Measurements from ENCODE around the gene TRAK1. TPM values are rescaled to one million over a fixed set of nuclear protein-coding genes. Genes with fewer than 3 reads are reported as not detected.

TRAK1 gene
- total and polyA plus RNA-seq, 2 donors (not counting 1 experiment from before 2014, with no cell fraction given): 71.3 to 129 TPM

GRCh38 chr3:42143440-42143839, 52.3 kb downstream of the TRAK1 start:
- ATAC-seq (ENCODE audit: low read depth): no peak

GRCh38 chr3:42144209-42144608, 53.1 kb downstream of the TRAK1 start:
- H3K4me3 ChIP-seq (ENCODE audit: control extremely low read depth in 1 of 5, extremely low read depth in 1 of 5, insufficient read depth in 1 of 5, low read depth in 2 of 5, low read length in 4 of 5): no peak overlapping the region
- H3K27me3 ChIP-seq (replicated peaks in 1 of 4; ENCODE audit: control extremely low read depth in 1 of 4, control insufficient read depth in 3 of 4, insufficient read depth in 4 of 4, low read length in 3 of 4): no peaks in the 10 kb centered on the region
- Mint-ChIP-seq H3K27ac (no peak overlapping the region), H3K9me3 (ENCODE audit: insufficient read depth) (no peaks in the 10 kb centered on the region), H3K4me3 (no peak overlapping the region), H3K4me1 (peaks cover 59% of the 10 kb centered on the region), H3K27me3 (no peaks in the 10 kb centered on the region)
- no peak overlapping the region for H3K9ac ChIP-seq (ENCODE audit: low read length)
- peaks cover 0 to 14% of the 10 kb centered on the region in 2 experiments for H3K36me3 ChIP-seq (replicated peaks in 1 of 2; ENCODE audit: control extremely low read depth in 1 of 2, control insufficient read depth in 1 of 2, extremely low read depth in 1 of 2, insufficient read depth in 2 of 2, low read length in 1 of 2)
- CTCF ChIA-PET: interaction anchor here (1.0 kb wide), 1 partner anchor 47 kb away, joined by 3 read pairs; no protein-coding TSS in a partner anchor
- H3K79me2 ChIP-seq (ENCODE audit: control insufficient read depth, insufficient read depth, low read length): peaks cover 91% of the 10 kb centered on the region
- intact Hi-C loops (cut with micrococcal nuclease): no loop called here
- no peak overlapping the region for H3K4me2 ChIP-seq (replicated peaks; ENCODE audit: low read depth, low read length, poor library complexity, severe bottlenecking)
- TF ChIP-seq, protein P1, sequence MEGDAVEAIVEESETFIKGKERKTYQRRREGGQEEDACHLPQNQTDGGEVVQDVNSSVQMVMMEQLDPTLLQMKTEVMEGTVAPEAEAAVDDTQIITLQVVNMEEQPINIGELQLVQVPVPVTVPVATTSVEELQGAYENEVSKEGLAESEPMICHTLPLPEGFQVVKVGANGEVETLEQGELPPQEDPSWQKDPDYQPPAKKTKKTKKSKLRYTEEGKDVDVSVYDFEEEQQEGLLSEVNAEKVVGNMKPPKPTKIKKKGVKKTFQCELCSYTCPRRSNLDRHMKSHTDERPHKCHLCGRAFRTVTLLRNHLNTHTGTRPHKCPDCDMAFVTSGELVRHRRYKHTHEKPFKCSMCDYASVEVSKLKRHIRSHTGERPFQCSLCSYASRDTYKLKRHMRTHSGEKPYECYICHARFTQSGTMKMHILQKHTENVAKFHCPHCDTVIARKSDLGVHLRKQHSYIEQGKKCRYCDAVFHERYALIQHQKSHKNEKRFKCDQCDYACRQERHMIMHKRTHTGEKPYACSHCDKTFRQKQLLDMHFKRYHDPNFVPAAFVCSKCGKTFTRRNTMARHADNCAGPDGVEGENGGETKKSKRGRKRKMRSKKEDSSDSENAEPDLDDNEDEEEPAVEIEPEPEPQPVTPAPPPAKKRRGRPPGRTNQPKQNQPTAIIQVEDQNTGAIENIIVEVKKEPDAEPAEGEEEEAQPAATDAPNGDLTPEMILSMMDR (IDR thresholded peaks at IDR 0.05): no peak
- no peak for TF ChIP-seq EZH2 (IDR thresholded peaks at IDR 0.05; ENCODE audit: borderline replicate concordance, insufficient read depth, low read depth, low read length, poor library complexity, severe bottlenecking)
- no peak for DNase-seq
- H3K9me3 ChIP-seq (ENCODE audit: control extremely low read depth in 1 of 3, control insufficient read depth in 2 of 3, insufficient read depth in 1 of 3, low read length in 2 of 3): no peaks in the 10 kb centered on the region
- peaks cover 33 to 37% of the 10 kb centered on the region in 2 donors for H3K4me1 ChIP-seq (ENCODE audit: control insufficient read depth in 2 of 2, insufficient read depth in 2 of 2, low read length in 2 of 2)
- ATAC-seq (ENCODE audit: low read depth): no peak
- no peak overlapping the region for H2AFZ ChIP-seq (ENCODE audit: insufficient read depth, low read depth, low read length, poor library complexity, severe bottlenecking)
- H3K27ac ChIP-seq (ENCODE audit: low read length in 2 of 2): no peak overlapping the region
- POLR2A ChIA-PET: no interaction called here
- peaks cover 82% of the 10 kb centered on the region for H4K20me1 ChIP-seq (ENCODE audit: control insufficient read depth, insufficient read depth, low read length, poor library complexity, severe bottlenecking)

More at GRCh38 chr3:42143440-42143839, 52.3 kb downstream of the TRAK1 start:
- Mint-ChIP-seq H3K27me3 (no peaks in the 10 kb centered on the region), H3K4me3 (no peak overlapping the region), H3K27ac (no peak overlapping the region), H3K9me3 (ENCODE audit: insufficient read depth) (no peaks in the 10 kb centered on the region), H3K4me1 (peaks cover 51% of the 10 kb centered on the region)
- no peak overlapping the region for H3K4me3 ChIP-seq (ENCODE audit: control extremely low read depth in 1 of 5, extremely low read depth in 1 of 5, insufficient read depth in 1 of 5, low read depth in 2 of 5, low read length in 4 of 5)
- peaks cover 80% of the 10 kb centered on the region for H4K20me1 ChIP-seq (ENCODE audit: control insufficient read depth, insufficient read depth, low read length, poor library complexity, severe bottlenecking)
- H3K27me3 ChIP-seq (replicated peaks in 1 of 4; ENCODE audit: control extremely low read depth in 1 of 4, control insufficient read depth in 3 of 4, insufficient read depth in 4 of 4, low read length in 3 of 4): no peaks in the 10 kb centered on the region
- peaks cover 25 to 29% of the 10 kb centered on the region in 2 donors for H3K4me1 ChIP-seq (ENCODE audit: control insufficient read depth in 2 of 2, insufficient read depth in 2 of 2, low read length in 2 of 2)
- H3K27ac ChIP-seq (ENCODE audit: low read length in 2 of 2): no peak overlapping the region
- peaks cover 91% of the 10 kb centered on the region for H3K79me2 ChIP-seq (ENCODE audit: control insufficient read depth, insufficient read depth, low read length)
- TF ChIP-seq, protein P1 (IDR thresholded peaks at IDR 0.05): no peak
- no peak for TF ChIP-seq EZH2 (IDR thresholded peaks at IDR 0.05; ENCODE audit: borderline replicate concordance, insufficient read depth, low read depth, low read length, poor library complexity, severe bottlenecking)
- no peak overlapping the region for H2AFZ ChIP-seq (ENCODE audit: insufficient read depth, low read depth, low read length, poor library complexity, severe bottlenecking)
- H3K4me2 ChIP-seq (replicated peaks; ENCODE audit: low read depth, low read length, poor library complexity, severe bottlenecking): no peak overlapping the region
- 98% methylated on average over 5 of the region's 7 CpGs for WGBS (ENCODE audit: insufficient coverage)
- H3K36me3 ChIP-seq (replicated peaks in 1 of 2; ENCODE audit: control extremely low read depth in 1 of 2, control insufficient read depth in 1 of 2, extremely low read depth in 1 of 2, insufficient read depth in 2 of 2, low read length in 1 of 2): peaks cover 0 to 16% of the 10 kb centered on the region in 2 experiments
- no peak overlapping the region for H3K9ac ChIP-seq (ENCODE audit: low read length)
- intact Hi-C loops (cut with micrococcal nuclease): no loop called here
- POLR2A ChIA-PET: no interaction called here
- no peaks in the 10 kb centered on the region for H3K9me3 ChIP-seq (ENCODE audit: control extremely low read depth in 1 of 3, control insufficient read depth in 2 of 3, insufficient read depth in 1 of 3, low read length in 2 of 3)
- no peak for DNase-seq
- CTCF ChIA-PET: interaction anchor here (1.0 kb wide), 1 partner anchor 48 kb away, joined by 3 read pairs; no protein-coding TSS in a partner anchor

All from B cell (primary cell).